Measurements from ENCODE around the gene CIDEC.

DNA sequence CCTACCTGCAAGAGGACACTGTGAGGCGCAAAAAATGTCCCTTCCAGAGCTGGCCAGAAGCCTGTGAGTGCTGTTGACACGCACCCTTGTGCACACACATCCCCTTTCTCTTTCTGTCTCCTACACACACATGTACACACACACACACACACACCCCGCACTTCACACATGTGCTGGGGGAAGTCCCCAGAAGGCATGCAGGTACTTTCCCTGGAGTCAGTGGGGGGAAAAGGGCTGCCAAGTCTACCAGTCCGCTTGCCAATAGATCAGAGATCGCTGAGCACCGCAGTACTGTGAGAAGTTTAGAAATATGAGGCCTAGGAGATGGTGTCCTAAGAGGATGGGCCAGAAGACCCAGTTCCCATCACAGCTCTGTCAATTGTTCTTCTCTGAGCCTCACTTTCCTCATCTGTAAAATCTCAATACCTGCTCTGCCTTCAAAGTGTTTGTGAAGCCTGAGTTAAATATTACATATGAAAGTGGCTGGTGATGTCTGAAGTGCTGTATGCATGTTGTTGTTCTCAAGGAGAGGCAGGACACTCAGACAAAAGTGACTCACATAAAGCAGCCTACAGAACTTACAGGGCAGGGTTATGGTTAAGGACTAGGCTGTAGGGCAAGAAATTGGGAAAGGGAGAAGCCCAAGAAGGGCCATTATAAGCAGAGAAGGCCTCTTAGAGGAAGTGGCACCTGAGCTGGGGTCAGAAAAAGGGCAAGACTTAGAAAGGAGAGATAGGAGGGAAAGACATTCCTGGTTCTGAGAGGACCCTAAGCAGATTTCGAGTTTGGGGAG lies 29.4 kb upstream of the CIDEC start:
- TF ChIP-seq, protein P1, sequence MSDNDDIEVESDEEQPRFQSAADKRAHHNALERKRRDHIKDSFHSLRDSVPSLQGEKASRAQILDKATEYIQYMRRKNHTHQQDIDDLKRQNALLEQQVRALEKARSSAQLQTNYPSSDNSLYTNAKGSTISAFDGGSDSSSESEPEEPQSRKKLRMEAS (IDR thresholded peaks at IDR 0.05), result no peak
- TF ChIP-seq, protein P2, sequence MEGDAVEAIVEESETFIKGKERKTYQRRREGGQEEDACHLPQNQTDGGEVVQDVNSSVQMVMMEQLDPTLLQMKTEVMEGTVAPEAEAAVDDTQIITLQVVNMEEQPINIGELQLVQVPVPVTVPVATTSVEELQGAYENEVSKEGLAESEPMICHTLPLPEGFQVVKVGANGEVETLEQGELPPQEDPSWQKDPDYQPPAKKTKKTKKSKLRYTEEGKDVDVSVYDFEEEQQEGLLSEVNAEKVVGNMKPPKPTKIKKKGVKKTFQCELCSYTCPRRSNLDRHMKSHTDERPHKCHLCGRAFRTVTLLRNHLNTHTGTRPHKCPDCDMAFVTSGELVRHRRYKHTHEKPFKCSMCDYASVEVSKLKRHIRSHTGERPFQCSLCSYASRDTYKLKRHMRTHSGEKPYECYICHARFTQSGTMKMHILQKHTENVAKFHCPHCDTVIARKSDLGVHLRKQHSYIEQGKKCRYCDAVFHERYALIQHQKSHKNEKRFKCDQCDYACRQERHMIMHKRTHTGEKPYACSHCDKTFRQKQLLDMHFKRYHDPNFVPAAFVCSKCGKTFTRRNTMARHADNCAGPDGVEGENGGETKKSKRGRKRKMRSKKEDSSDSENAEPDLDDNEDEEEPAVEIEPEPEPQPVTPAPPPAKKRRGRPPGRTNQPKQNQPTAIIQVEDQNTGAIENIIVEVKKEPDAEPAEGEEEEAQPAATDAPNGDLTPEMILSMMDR (IDR thresholded peaks at IDR 0.05; ENCODE audit: control extremely low read depth in 1 of 3, insufficient read depth in 1 of 3, low read depth in 1 of 3, low read length in 3 of 3), result no peak
- TF ChIP-seq EZH2 (IDR thresholded peaks at IDR 0.05; ENCODE audit: low read depth, low read length, severe bottlenecking), result no peak
- no peak for TF ChIP-seq POLR2A (IDR thresholded peaks at IDR 0.05; ENCODE audit: control extremely low read depth in 1 of 2, low read depth in 2 of 2, low read length in 2 of 2)

Measured in H1 (cell line).